Panc1 (cell line): Measurements from ENCODE around the gene RAB8A.

ENCODE experiments used
- CTCF ChIP-seq: fragments of 450-650 bp; IDR thresholded peaks from 2 replicates; pipeline ENCODE4 v1.5.1; 2017; ENCODE audit warnings: mild to moderate bottlenecking
- POLR2AphosphoS5 ChIP-seq: IDR thresholded peaks from 2 replicates; pipeline ENCODE4 v1.6.1; 2012; ENCODE audit warnings: mild to moderate bottlenecking, low read depth, low read length, moderate library complexity
- REST ChIP-seq, 2 experiments: IDR thresholded peaks; 2 replicates each; pipeline ENCODE4 v1.6.1; 2011 to 2012; ENCODE audit warnings: low read depth in 2 of 2, control low read depth in 1 of 2, low read length in 1 of 2, mild to moderate bottlenecking in 1 of 2, moderate library complexity in 1 of 2; ENCODE audit not compliant: insufficient read depth in 1 of 2

DNA sequence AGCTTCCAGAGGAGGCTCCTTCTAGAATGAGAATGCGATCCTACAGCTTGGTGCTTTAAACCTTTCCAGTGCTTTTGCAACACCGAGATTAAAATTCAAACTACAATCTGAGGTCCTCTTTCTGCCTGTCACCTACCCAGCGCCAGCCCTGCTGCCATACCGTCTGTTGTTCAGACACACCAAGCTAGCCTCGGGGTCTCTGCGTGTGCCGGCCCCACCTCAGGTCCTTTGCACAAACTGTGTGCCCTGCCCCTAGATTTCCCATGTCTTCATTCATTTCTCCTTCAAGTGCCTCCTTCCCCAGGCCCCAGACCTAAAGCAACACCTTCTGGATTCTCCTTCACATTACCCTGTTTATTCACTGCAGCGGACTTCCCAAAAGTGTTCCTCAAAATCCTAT is 42.9 kb downstream of the RAB8A start:
- TF ChIP-seq CTCF (no peak), REST (IDR thresholded peaks at IDR 0.05; ENCODE audit: insufficient read depth in 1 of 2, low read depth in 2 of 2, low read length in 1 of 2) (no peak), POLR2AphosphoS5 (no peak)
